ENCODE measurements around the gene WIZ. TPM values are rescaled to one million over a fixed set of nuclear protein-coding genes. Genes with fewer than 3 reads are reported as not detected.

Gene WIZ
- total and polyA plus RNA-seq, 9 of the 15 experiments (the other 6 are each of a cell fraction or from before 2014, with no cell fraction given) = 0.06 to 37.5 (median 4.8) TPM

DNA sequence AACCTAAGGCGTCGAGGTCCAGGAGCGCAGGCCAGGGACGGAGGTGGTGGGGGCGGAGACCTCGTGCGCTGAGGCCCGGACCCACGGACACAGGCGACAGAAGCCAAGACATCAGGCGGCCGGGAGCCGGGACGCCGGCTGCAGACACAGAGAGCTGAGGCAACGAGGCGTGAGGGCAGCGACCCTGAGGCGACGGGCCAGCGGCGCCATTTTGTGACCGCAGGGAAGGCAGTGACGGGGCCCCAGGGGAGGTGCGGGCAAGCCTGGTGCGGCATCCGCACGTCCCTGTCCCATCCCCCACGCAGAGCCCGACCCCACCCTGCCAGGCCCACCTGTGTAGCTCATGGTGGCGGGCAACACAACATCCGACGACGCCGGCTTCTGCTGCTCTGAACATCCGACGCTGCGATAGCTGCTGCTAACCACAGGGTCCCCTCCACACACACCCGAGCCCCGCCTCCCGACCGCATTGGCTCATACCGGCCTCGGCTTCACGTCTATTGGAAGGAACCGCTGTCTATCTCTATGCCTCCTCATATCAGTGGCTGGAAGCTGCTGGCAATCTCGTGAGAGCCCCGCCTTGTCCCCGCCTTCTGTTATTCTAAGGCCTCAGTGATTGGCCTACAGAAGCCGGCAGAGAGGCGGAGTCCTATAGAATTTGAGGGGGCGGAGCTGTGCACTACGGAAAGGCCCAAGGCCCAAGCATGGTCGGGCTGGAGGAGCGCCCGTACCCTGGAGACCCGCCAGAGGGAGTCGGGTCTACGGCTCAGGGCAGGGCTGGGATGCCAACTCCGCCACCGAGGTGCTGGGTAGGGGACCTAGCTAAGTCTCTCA lies 31.0 kb downstream of the WIZ start, which contains the start of gene AKAP8L (continued):
- TF ChIP-seq, protein P1, sequence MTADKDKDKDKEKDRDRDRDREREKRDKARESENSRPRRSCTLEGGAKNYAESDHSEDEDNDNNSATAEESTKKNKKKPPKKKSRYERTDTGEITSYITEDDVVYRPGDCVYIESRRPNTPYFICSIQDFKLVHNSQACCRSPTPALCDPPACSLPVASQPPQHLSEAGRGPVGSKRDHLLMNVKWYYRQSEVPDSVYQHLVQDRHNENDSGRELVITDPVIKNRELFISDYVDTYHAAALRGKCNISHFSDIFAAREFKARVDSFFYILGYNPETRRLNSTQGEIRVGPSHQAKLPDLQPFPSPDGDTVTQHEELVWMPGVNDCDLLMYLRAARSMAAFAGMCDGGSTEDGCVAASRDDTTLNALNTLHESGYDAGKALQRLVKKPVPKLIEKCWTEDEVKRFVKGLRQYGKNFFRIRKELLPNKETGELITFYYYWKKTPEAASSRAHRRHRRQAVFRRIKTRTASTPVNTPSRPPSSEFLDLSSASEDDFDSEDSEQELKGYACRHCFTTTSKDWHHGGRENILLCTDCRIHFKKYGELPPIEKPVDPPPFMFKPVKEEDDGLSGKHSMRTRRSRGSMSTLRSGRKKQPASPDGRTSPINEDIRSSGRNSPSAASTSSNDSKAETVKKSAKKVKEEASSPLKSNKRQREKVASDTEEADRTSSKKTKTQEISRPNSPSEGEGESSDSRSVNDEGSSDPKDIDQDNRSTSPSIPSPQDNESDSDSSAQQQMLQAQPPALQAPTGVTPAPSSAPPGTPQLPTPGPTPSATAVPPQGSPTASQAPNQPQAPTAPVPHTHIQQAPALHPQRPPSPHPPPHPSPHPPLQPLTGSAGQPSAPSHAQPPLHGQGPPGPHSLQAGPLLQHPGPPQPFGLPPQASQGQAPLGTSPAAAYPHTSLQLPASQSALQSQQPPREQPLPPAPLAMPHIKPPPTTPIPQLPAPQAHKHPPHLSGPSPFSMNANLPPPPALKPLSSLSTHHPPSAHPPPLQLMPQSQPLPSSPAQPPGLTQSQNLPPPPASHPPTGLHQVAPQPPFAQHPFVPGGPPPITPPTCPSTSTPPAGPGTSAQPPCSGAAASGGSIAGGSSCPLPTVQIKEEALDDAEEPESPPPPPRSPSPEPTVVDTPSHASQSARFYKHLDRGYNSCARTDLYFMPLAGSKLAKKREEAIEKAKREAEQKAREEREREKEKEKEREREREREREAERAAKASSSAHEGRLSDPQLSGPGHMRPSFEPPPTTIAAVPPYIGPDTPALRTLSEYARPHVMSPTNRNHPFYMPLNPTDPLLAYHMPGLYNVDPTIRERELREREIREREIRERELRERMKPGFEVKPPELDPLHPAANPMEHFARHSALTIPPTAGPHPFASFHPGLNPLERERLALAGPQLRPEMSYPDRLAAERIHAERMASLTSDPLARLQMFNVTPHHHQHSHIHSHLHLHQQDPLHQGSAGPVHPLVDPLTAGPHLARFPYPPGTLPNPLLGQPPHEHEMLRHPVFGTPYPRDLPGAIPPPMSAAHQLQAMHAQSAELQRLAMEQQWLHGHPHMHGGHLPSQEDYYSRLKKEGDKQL (CRISPR knock-in tag; IDR thresholded peaks at IDR 0.05; ENCODE audit: borderline replicate concordance) = no peak
- TF ChIP-seq NFATC3 (IDR thresholded peaks at IDR 0.05) = no peak
- no peak for TF ChIP-seq CBFA2T2 (conservative IDR thresholded peaks at IDR 0.05)
- no peak for TF ChIP-seq CBX2 (IDR thresholded peaks at IDR 0.05; ENCODE audit: insufficient read depth, low read length, poor library complexity, severe bottlenecking)
- TF ChIP-seq PPARD (CRISPR knock-in tag; IDR thresholded peaks at IDR 0.05) = no peak
- TF ChIP-seq TCF7 (IDR thresholded peaks at IDR 0.05; ENCODE audit: borderline replicate concordance) = no peak
- no peak for TF ChIP-seq SRSF9 (IDR thresholded peaks at IDR 0.05; ENCODE audit: borderline replicate concordance, low read depth, low read length)
- TF ChIP-seq MECOM (CRISPR knock-in tag; IDR thresholded peaks at IDR 0.05) = no peak
- TF ChIP-seq ZNF174 (CRISPR knock-in tag; IDR thresholded peaks at IDR 0.05) = no peak
- no peak for TF ChIP-seq NELFE (IDR thresholded peaks at IDR 0.05; ENCODE audit: insufficient read depth, insufficient read length)
- TF ChIP-seq, protein P2, sequence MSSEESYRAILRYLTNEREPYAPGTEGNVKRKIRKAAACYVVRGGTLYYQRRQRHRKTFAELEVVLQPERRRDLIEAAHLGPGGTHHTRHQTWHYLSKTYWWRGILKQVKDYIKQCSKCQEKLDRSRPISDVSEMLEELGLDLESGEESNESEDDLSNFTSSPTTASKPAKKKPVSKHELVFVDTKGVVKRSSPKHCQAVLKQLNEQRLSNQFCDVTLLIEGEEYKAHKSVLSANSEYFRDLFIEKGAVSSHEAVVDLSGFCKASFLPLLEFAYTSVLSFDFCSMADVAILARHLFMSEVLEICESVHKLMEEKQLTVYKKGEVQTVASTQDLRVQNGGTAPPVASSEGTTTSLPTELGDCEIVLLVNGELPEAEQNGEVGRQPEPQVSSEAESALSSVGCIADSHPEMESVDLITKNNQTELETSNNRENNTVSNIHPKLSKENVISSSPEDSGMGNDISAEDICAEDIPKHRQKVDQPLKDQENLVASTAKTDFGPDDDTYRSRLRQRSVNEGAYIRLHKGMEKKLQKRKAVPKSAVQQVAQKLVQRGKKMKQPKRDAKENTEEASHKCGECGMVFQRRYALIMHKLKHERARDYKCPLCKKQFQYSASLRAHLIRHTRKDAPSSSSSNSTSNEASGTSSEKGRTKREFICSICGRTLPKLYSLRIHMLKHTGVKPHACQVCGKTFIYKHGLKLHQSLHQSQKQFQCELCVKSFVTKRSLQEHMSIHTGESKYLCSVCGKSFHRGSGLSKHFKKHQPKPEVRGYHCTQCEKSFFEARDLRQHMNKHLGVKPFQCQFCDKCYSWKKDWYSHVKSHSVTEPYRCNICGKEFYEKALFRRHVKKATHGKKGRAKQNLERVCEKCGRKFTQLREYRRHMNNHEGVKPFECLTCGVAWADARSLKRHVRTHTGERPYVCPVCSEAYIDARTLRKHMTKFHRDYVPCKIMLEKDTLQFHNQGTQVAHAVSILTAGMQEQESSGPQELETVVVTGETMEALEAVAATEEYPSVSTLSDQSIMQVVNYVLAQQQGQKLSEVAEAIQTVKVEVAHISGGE (CRISPR knock-in tag; IDR thresholded peaks at IDR 0.05) = no peak
- TF ChIP-seq ZNF583 (CRISPR knock-in tag; IDR thresholded peaks at IDR 0.05) = no peak
- TF ChIP-seq MBD2 (IDR thresholded peaks at IDR 0.05; ENCODE audit: borderline replicate concordance, low read depth) = peak; percentile 100
- TF ChIP-seq CBFA2T3 (IDR thresholded peaks at IDR 0.05) = no peak
- no peak for TF ChIP-seq KDM2B (CRISPR knock-in tag; IDR thresholded peaks at IDR 0.05)
- TF ChIP-seq SUPT5H (IDR thresholded peaks at IDR 0.05) = peak; percentile 96
- TF ChIP-seq, protein P3, sequence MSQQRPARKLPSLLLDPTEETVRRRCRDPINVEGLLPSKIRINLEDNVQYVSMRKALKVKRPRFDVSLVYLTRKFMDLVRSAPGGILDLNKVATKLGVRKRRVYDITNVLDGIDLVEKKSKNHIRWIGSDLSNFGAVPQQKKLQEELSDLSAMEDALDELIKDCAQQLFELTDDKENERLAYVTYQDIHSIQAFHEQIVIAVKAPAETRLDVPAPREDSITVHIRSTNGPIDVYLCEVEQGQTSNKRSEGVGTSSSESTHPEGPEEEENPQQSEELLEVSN (IDR thresholded peaks at IDR 0.05; ENCODE audit: borderline replicate concordance in 1 of 2, extremely low read depth in 1 of 2, insufficient read depth in 1 of 2, insufficient read length in 1 of 2, low read depth in 1 of 2, low read length in 1 of 2, poor library complexity in 1 of 2, severe bottlenecking in 1 of 2) = peak in 1 of 2 experiments; percentile 47
- TF ChIP-seq BRD4 (IDR thresholded peaks at IDR 0.05) = peak; percentile 56; the same call in 1 of the 2 replicates

Data from K562 (cell line).